Activated T-cell treated with anti-CD3 and anti-CD28 coated beads, Interleukin-2, amount 50 U/mL, for 48 hours (primary cell): ENCODE results near the gene MIF.
A peak's percentile ranks its signal among the peaks of the same experiment; 100 is the strongest.
"Not testable (repeated sequence)": the region's sequence is repeated elsewhere in the genome, so short reads cannot be mapped to it uniquely, and the experiment has no call there.

Source experiments
- DNase-seq, 2 experiments: peaks; one replicate each; pipeline ENCODE4 v3.0.0-alpha.2; 2020

Gene MIF

GRCh38 chr22:23904573-23905254 is 10.5 kb downstream of the MIF start:
- no peak for DNase-seq

- DNase-seq: no peak
Measured at GRCh38 chr22:23906641-23907040, 12.5 kb downstream of the MIF start.

- not testable (repeated sequence) for DNase-seq
Measured at GRCh38 chr22:23907423-23907822, 13.2 kb downstream of the MIF start.

- no peak for DNase-seq
Measured at GRCh38 chr22:23908587-23909205, 14.5 kb downstream of the MIF start.

- DNase-seq: no peak
Measured at GRCh38 chr22:23909296-23909898, 15.2 kb downstream of the MIF start.

GRCh38 chr22:23910496-23911190 is 16.5 kb downstream of the MIF start:
- DNase-seq: no peak

GRCh38 chr22:23911318-23911980 is 17.3 kb downstream of the MIF start:
- DNase-seq: peak in 1 of 2 experiments; percentile 14

GRCh38 chr22:23912293-23912903 is 18.2 kb downstream of the MIF start:
- peak; percentile 12 to 13 for DNase-seq

GRCh38 chr22:23913306-23913660 is 19.1 kb downstream of the MIF start:
- no peak for DNase-seq

GRCh38 chr22:23913661-23914353 is 19.6 kb downstream of the MIF start:
- DNase-seq: peak; percentile 100

- DNase-seq: peak in 1 of 2 experiments; percentile 3
Measured at GRCh38 chr22:23915290-23915689, 21.1 kb downstream of the MIF start.

- DNase-seq: not testable (repeated sequence)
Measured at GRCh38 chr22:23920267-23920611, 26.1 kb downstream of the MIF start.

- DNase-seq: not testable (repeated sequence)
Measured at GRCh38 chr22:23921586-23922201, 27.5 kb downstream of the MIF start.

- DNase-seq: no peak
Measured at GRCh38 chr22:23922921-23923320, 28.7 kb downstream of the MIF start.

- DNase-seq: no peak
Measured at GRCh38 chr22:23925020-23925606, 30.9 kb downstream of the MIF start.

GRCh38 chr22:23926561-23926960 is 32.4 kb downstream of the MIF start:
- no peak for DNase-seq

- DNase-seq: no peak
Measured at GRCh38 chr22:23938328-23939016, 44.3 kb downstream of the MIF start.

- no peak for DNase-seq
Measured at GRCh38 chr22:23939017-23939357, 44.8 kb downstream of the MIF start.

GRCh38 chr22:23940166-23940565 is 46.0 kb downstream of the MIF start:
- not testable (repeated sequence) for DNase-seq
